Measurements from ENCODE around the gene FBXW4. TPM values are rescaled to one million over a fixed set of nuclear protein-coding genes. Genes with fewer than 3 reads are reported as not detected.
A peak's percentile ranks its signal among the peaks of the same experiment; 100 is the strongest.
"Not testable (repeated sequence)": the region's sequence is repeated elsewhere in the genome, so short reads cannot be mapped to it uniquely, and the experiment has no call there.

Gene FBXW4
- total RNA-seq, 2 experiments from 2014 or later: 36.3 to 37.1 TPM

GRCh38 chr10:101611096-101611905, 83.7 kb downstream of the FBXW4 start:
- CTCF ChIA-PET: interaction anchor here (0.6 to 1.3 kb wide), 3 partner anchors 9 to 171 kb away, joined by 3 to 6 read pairs (median 4); no protein-coding TSS in a partner anchor

GRCh38 chr10:101609481-101609880, 85.5 kb downstream of the FBXW4 start:
- H3K36me3 Mint-ChIP-seq: peaks cover 7% of the 10 kb centered on the region
- no peak overlapping the region for H3K27ac Mint-ChIP-seq
- intact Hi-C loops (cut with micrococcal nuclease): no loop called here
- H3K4me1 Mint-ChIP-seq (ENCODE audit: low read depth): peaks cover 7% of the 10 kb centered on the region
- H3K9me3 Mint-ChIP-seq: no peaks in the 10 kb centered on the region
- ChIA-PET CTCF (no interaction called here), POLR2A (no interaction called here)
- no peak overlapping the region for H3K4me3 Mint-ChIP-seq
- H3K27me3 Mint-ChIP-seq: no peaks in the 10 kb centered on the region
- no peak for DNase-seq

More at GRCh38 chr10:101611096-101611905, 83.7 kb downstream of the FBXW4 start:
- H3K9me3 Mint-ChIP-seq: no peaks in the 10 kb centered on the region
- intact Hi-C loops (cut with micrococcal nuclease): no loop called here
- H3K27ac Mint-ChIP-seq: peak overlapping the region; percentile 83
- POLR2A ChIA-PET: no interaction called here
- no peak overlapping the region for H3K4me3 Mint-ChIP-seq
- H3K36me3 Mint-ChIP-seq: peaks cover 7% of the 10 kb centered on the region
- peak; percentile 38 for DNase-seq
- no peaks in the 10 kb centered on the region for H3K27me3 Mint-ChIP-seq
- H3K4me1 Mint-ChIP-seq (ENCODE audit: low read depth): peaks cover 7% of the 10 kb centered on the region

DNA sequence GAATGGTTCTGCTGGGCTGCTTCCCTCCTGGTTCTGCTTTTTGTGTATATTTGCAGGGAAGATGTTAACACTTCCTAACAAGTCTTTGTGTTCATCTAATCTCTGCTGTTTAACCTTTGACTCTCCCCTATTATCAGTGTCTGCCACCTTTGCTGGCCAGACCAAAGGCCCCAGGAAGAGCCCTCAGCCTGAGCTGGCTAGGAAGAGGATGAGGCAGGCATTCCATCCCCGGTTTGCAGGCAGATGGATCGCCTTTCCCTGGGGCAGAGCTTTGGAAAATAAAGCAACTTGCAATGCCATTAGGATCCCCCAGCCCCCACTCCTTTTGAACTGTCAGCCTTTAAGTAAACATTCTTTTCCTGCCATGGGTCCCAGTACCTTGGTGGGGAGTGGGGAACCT, 87.8 kb downstream of the FBXW4 start:
- Mint-ChIP-seq H3K4me1 (ENCODE audit: low read depth) (peaks cover 7% of the 10 kb centered on the region), H3K9me3 (no peaks in the 10 kb centered on the region), H3K27ac (no peak overlapping the region), H3K36me3 (peaks cover 7% of the 10 kb centered on the region), H3K4me3 (no peak overlapping the region), H3K27me3 (no peaks in the 10 kb centered on the region)
- intact Hi-C loops (cut with micrococcal nuclease): no loop called here
- ChIA-PET POLR2A (no interaction called here), CTCF (interaction anchor here (2.0 kb wide), 1 partner anchor 174 kb away, joined by 6 read pairs; no protein-coding TSS in a partner anchor)
- DNase-seq: no peak

DNA sequence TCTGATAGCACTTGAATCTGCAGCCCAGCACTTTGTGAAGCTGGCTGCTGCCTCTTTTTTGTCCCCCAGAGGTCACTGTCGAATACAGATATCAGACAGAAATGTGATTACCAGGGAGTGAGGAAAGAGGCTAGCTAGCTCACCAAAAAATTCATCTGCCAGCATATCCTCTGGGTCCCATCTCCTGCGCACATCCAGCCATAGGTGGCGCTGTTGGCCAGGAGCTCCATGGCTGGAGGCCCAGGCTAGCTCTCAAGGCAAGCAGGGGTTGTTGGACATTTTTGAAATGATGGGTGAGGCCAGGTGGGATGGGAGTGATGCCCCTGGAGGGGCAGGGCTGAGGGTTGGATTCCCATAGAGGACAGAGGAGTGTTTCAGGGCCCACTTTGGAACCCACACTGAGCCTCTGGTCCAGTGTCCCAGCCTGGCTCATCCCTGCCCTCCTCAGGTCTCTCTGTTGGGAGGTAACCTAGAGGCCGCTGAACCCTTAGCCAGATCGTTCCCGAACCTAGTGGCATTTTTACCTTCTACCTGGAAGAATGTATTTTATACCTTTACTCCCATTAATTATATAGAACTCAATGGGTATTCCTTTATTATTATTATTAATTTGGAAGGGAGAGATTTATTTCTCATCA, 92.1 kb downstream of the FBXW4 start:
- ChIA-PET CTCF (interaction anchor here (0.6 to 6.2 kb wide), 36 partner anchors 8 to 560 kb away, joined by 3 to 197 read pairs (median 4); partner anchors contain the start of genes DPCD, KCNIP2, NPM3 and POLL), POLR2A (interaction anchor here (0.9 to 2.0 kb wide), 4 partner anchors 15 to 332 kb away, joined by 3 to 6 read pairs (median 4); partner anchors contain the start of genes DPCD and POLL)
- H3K27ac Mint-ChIP-seq: no peak overlapping the region
- H3K9me3 Mint-ChIP-seq: no peaks in the 10 kb centered on the region
- H3K36me3 Mint-ChIP-seq: no peaks in the 10 kb centered on the region
- intact Hi-C loops (cut with micrococcal nuclease): loop anchor here (1.0 to 5.0 kb wide), 2 partner anchors 89 to 178 kb away; no protein-coding TSS in a partner anchor
- H3K4me3 Mint-ChIP-seq: no peak overlapping the region
- H3K4me1 Mint-ChIP-seq (ENCODE audit: low read depth): no peaks in the 10 kb centered on the region
- H3K27me3 Mint-ChIP-seq: no peaks in the 10 kb centered on the region
- peak; percentile 86 for DNase-seq

DNA sequence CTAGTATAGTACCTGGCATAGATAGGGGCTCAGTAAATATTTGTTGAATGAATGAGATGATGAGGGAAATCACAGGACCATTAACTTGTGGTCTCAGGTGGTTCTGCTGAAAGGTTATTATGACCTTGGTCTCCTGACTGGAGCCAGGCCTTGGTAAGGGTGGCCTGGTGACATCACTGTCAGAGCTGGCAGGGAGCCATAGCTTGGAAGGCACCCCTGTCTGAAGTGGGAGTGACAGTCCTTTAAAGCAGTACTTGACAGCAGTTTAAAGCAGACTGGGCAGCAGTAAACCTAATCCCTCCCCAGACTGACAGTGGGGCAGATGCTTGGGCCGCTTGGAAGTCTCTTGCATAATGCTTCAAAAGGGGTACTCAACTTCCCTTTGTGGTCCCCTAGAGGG, 93.4 kb downstream of the FBXW4 start:
- H3K4me1 Mint-ChIP-seq (ENCODE audit: low read depth): no peaks in the 10 kb centered on the region
- H3K27me3 Mint-ChIP-seq: no peaks in the 10 kb centered on the region
- POLR2A ChIA-PET: no interaction called here
- H3K27ac Mint-ChIP-seq: no peak overlapping the region
- no peak overlapping the region for H3K4me3 Mint-ChIP-seq
- intact Hi-C loops (cut with micrococcal nuclease): loop anchor here (5.0 kb wide), 1 partner anchor 91 kb away; no protein-coding TSS in a partner anchor
- CTCF ChIA-PET: interaction anchor here (0.6 to 6.2 kb wide), 7 partner anchors 14 to 242 kb away, joined by 3 to 197 read pairs (median 5); partner anchors contain the start of genes DPCD, KCNIP2, NPM3 and POLL
- DNase-seq: no peak
- no peaks in the 10 kb centered on the region for H3K9me3 Mint-ChIP-seq
- H3K36me3 Mint-ChIP-seq: no peaks in the 10 kb centered on the region

GRCh38 chr10:101597091-101597900, 97.7 kb downstream of the FBXW4 start:
- POLR2A ChIA-PET: no interaction called here
- H3K27me3 Mint-ChIP-seq: no peaks in the 10 kb centered on the region
- H3K36me3 Mint-ChIP-seq: no peaks in the 10 kb centered on the region
- H3K4me1 Mint-ChIP-seq (ENCODE audit: low read depth): no peaks in the 10 kb centered on the region
- H3K9me3 Mint-ChIP-seq: no peaks in the 10 kb centered on the region
- no peak overlapping the region for H3K4me3 Mint-ChIP-seq
- CTCF ChIA-PET: interaction anchor here (1.0 to 2.2 kb wide), 2 partner anchors 92 to 184 kb away, joined by 4 to 7 read pairs; no protein-coding TSS in a partner anchor
- no peak for DNase-seq
- intact Hi-C loops (cut with micrococcal nuclease): no loop called here
- H3K27ac Mint-ChIP-seq: no peak overlapping the region

DNA sequence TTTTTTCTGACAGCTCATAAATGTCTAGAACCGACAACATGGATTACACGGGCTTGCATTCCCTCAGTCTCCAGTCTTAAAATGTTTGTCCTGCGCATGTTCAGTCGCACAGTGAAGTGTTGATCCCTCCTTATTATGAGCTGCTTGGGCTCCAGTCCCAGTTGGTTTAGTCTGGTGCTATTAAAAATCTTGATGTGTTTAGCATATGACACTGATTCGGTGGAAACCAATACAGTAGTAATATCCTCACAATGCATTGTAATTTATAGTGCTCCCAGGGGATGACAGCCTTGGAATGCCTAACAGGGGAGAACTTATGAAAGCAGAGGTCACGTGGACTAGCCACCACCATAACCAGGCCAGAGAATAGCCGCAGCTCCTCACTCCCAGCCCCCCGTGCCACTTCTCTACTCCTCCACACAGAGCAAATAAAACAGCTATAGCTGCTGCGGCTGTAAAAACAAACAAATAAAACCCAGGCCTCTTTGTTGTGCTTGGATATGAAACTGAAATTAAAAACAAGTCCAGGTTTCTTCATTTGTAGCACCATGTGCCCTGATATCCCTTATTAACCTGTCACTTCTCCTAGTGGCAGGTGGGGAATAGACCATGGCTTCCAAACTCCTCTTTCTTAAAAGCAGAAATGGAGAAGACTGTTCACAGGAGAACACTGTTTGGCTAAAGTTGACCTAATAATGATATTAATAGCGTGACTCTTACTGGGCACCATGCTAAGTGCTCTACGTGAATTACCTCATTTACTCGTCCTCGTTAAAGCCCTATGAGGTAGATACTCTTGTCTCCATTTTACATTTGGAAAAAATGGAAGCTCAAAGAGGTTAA, 99.2 kb downstream of the FBXW4 start:
- H3K27ac Mint-ChIP-seq: no peak overlapping the region
- H3K4me1 Mint-ChIP-seq (ENCODE audit: low read depth): no peaks in the 10 kb centered on the region
- no peak for DNase-seq
- no peaks in the 10 kb centered on the region for H3K9me3 Mint-ChIP-seq
- POLR2A ChIA-PET: interaction anchor here (0.6 kb wide), 1 partner anchor 178 kb away, joined by 3 read pairs; no protein-coding TSS in a partner anchor
- CTCF ChIA-PET: interaction anchor here (0.9 to 1.0 kb wide), 2 partner anchors 185 to 382 kb away, joined by 3 read pairs; no protein-coding TSS in a partner anchor
- no peaks in the 10 kb centered on the region for H3K36me3 Mint-ChIP-seq
- no peaks in the 10 kb centered on the region for H3K27me3 Mint-ChIP-seq
- intact Hi-C loops (cut with micrococcal nuclease): no loop called here
- no peak overlapping the region for H3K4me3 Mint-ChIP-seq

- H3K4me3 Mint-ChIP-seq; H3K36me3 Mint-ChIP-seq; H3K9me3 Mint-ChIP-seq; POLR2A ChIA-PET; intact Hi-C loops (cut with micrococcal nuclease); H3K4me1 Mint-ChIP-seq (ENCODE audit: low read depth); DNase-seq; H3K27ac Mint-ChIP-seq; H3K27me3 Mint-ChIP-seq: not testable (repeated sequence)
- CTCF ChIA-PET: interaction anchor here (1.6 kb wide), 1 partner anchor 9 kb away, joined by 5 read pairs; no protein-coding TSS in a partner anchor
These were observed 101.6 kb downstream of the FBXW4 start for GRCh38 chr10:101593331-101593730.

DNA sequence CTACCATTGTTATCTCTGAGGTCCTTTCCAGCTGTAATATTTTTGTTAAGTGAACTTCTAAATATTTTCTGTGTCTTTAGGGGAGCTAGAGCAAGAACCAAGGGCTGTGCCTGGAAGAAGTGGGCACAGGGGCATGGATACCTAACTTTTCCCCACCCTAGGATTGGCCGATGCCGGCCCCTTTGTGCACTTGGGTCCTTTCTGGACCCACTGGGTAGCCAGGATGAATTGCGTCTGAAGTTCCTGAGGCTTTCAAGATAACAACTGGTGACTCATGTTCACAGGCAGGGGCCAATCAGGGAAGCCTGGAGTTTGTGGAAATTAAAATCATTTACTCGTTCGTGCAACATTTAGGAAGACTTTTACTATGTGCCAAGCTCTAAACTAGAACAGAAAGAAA, 106.1 kb downstream of the FBXW4 start:
- peaks cover 3% of the 10 kb centered on the region for H3K36me3 Mint-ChIP-seq
- H3K27me3 Mint-ChIP-seq: no peaks in the 10 kb centered on the region
- ChIA-PET CTCF (interaction anchor here (1.2 to 2.2 kb wide), 5 partner anchors 11 to 375 kb away, joined by 3 to 23 read pairs (median 6); partner anchors contain the start of gene NPM3), POLR2A (no interaction called here)
- intact Hi-C loops (cut with micrococcal nuclease): loop anchor here (5.0 kb wide), 1 partner anchor 193 kb away; the partner anchor contains the start of gene NPM3
- H3K9me3 Mint-ChIP-seq: no peaks in the 10 kb centered on the region
- H3K27ac Mint-ChIP-seq: no peak overlapping the region
- peaks cover 21% of the 10 kb centered on the region for H3K4me1 Mint-ChIP-seq (ENCODE audit: low read depth)
- DNase-seq: no peak
- H3K4me3 Mint-ChIP-seq: peak overlapping the region; percentile 91

- peak; percentile 95 for DNase-seq
- Mint-ChIP-seq H3K27me3 (no peaks in the 10 kb centered on the region), H3K4me1 (ENCODE audit: low read depth) (peaks cover 21% of the 10 kb centered on the region), H3K36me3 (peaks cover 5% of the 10 kb centered on the region), H3K27ac (peak within 1 kb of the TSS; percentile 69), H3K9me3 (no peaks in the 10 kb centered on the region), H3K4me3 (peak within 1 kb of the TSS; percentile 91)
- POLR2A ChIA-PET: interaction anchor here (1.1 to 1.2 kb wide), 2 partner anchors 15 to 194 kb away, joined by 3 read pairs; no protein-coding TSS in a partner anchor
- CTCF ChIA-PET: interaction anchor here (0.6 to 2.2 kb wide), 11 partner anchors 9 to 674 kb away, joined by 3 to 23 read pairs (median 4); partner anchors contain the start of gene NPM3
- intact Hi-C loops (cut with micrococcal nuclease): loop anchor here (5.0 kb wide), 1 partner anchor 194 kb away; the partner anchor contains the start of gene NPM3
These were observed 107.0 kb downstream of the FBXW4 start, which contains the start of the genes DPCD and POLL for GRCh38 chr10:101587725-101588653. Gene DPCD (plus strand): TSS chr10:101588321. CDS start chr10:101588337, 16 bp downstream. Gene POLL (minus strand): TSS chr10:101588257. CDS start chr10:101587360, 897 bp downstream.
